HL-60 (cell line): ENCODE results near the gene FKBP15.

Source experiments
- POLR2AphosphoS5 ChIP-seq: IDR thresholded peaks from 2 replicates; pipeline ENCODE4 v1.6.1; 2012; ENCODE audit warnings: low read depth
- TF ChIP-seq, protein P1 (sequence below): IDR thresholded peaks from one replicate; pipeline ENCODE4 v1.5.1; 2011; ENCODE audit warnings: low read length, control low read depth, inconsistent platforms; ENCODE audit not compliant: insufficient read depth
- TF ChIP-seq, protein P2 (sequence below): IDR thresholded peaks from 2 replicates; pipeline ENCODE4 v1.6.1; 2012; ENCODE audit warnings: low read depth; ENCODE audit not compliant: insufficient replicate concordance

DNA sequence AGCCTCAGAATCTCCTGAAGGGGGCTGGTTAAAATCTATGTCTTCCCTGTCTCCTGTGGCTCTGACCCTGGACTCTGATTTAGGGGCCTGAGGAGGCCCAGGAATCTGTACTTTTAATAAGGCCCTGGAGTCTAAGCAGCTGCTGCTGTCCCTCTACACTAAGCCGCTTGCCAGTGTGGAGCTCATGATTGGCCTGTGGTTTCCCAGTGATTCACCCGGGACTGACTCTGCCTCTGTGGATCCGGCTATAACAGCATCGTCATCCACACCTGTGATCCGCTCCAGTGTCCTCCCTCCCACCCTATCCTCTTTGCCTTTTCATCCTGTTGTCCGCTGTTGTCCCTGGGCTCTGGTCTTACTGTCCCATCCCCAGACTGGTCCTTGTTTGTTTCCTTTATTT, 66.6 kb downstream of the FKBP15 start:
- no peak for TF ChIP-seq POLR2AphosphoS5
- TF ChIP-seq, protein P1, sequence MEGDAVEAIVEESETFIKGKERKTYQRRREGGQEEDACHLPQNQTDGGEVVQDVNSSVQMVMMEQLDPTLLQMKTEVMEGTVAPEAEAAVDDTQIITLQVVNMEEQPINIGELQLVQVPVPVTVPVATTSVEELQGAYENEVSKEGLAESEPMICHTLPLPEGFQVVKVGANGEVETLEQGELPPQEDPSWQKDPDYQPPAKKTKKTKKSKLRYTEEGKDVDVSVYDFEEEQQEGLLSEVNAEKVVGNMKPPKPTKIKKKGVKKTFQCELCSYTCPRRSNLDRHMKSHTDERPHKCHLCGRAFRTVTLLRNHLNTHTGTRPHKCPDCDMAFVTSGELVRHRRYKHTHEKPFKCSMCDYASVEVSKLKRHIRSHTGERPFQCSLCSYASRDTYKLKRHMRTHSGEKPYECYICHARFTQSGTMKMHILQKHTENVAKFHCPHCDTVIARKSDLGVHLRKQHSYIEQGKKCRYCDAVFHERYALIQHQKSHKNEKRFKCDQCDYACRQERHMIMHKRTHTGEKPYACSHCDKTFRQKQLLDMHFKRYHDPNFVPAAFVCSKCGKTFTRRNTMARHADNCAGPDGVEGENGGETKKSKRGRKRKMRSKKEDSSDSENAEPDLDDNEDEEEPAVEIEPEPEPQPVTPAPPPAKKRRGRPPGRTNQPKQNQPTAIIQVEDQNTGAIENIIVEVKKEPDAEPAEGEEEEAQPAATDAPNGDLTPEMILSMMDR: no peak
- TF ChIP-seq, protein P2, sequence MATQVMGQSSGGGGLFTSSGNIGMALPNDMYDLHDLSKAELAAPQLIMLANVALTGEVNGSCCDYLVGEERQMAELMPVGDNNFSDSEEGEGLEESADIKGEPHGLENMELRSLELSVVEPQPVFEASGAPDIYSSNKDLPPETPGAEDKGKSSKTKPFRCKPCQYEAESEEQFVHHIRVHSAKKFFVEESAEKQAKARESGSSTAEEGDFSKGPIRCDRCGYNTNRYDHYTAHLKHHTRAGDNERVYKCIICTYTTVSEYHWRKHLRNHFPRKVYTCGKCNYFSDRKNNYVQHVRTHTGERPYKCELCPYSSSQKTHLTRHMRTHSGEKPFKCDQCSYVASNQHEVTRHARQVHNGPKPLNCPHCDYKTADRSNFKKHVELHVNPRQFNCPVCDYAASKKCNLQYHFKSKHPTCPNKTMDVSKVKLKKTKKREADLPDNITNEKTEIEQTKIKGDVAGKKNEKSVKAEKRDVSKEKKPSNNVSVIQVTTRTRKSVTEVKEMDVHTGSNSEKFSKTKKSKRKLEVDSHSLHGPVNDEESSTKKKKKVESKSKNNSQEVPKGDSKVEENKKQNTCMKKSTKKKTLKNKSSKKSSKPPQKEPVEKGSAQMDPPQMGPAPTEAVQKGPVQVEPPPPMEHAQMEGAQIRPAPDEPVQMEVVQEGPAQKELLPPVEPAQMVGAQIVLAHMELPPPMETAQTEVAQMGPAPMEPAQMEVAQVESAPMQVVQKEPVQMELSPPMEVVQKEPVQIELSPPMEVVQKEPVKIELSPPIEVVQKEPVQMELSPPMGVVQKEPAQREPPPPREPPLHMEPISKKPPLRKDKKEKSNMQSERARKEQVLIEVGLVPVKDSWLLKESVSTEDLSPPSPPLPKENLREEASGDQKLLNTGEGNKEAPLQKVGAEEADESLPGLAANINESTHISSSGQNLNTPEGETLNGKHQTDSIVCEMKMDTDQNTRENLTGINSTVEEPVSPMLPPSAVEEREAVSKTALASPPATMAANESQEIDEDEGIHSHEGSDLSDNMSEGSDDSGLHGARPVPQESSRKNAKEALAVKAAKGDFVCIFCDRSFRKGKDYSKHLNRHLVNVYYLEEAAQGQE: no peak
